WTC11 (cell line): ENCODE measurements around the gene F13B.

Source experiments
- ELF4 ChIP-seq: sonication (generic); formaldehyde crosslinking; IDR thresholded peaks from 2 replicates; pipeline ENCODE4 v1.8.1; 2022; ENCODE audit warnings: low read depth, mild to moderate bottlenecking, moderate library complexity, missing genetic modification reagents
- JUN ChIP-seq: sonication (generic); formaldehyde crosslinking; IDR thresholded peaks from 2 replicates; pipeline ENCODE4 v1.8.0; 2023; ENCODE audit warnings: mild to moderate bottlenecking, missing genetic modification reagents
- NR2C2 ChIP-seq: sonication (generic); formaldehyde crosslinking; IDR thresholded peaks from 2 replicates; pipeline ENCODE4 v1.8.0; 2022; ENCODE audit warnings: mild to moderate bottlenecking, missing genetic modification reagents
- ZNF121 ChIP-seq: sonication (generic); formaldehyde crosslinking; IDR thresholded peaks from 2 replicates; pipeline ENCODE4 v1.8.0; 2023; ENCODE audit warnings: missing genetic modification reagents
- ZNF138 ChIP-seq: sonication (generic); formaldehyde crosslinking; conservative IDR thresholded peaks from 2 replicates; pipeline ENCODE4 v1.8.1; 2022; ENCODE audit warnings: mild to moderate bottlenecking, moderate library complexity, missing genetic modification reagents
- ZNF263 ChIP-seq: sonication (generic); formaldehyde crosslinking; IDR thresholded peaks from 2 replicates; pipeline ENCODE4 v1.8.1; 2022; ENCODE audit warnings: low read depth, mild to moderate bottlenecking, moderate library complexity, missing genetic modification reagents
- TF ChIP-seq, protein P1 (sequence below): sonication (generic); formaldehyde crosslinking; IDR thresholded peaks from 2 replicates; pipeline ENCODE4 v1.8.1; 2022; ENCODE audit warnings: low read depth, missing genetic modification reagents, borderline replicate concordance
- TF ChIP-seq, protein P2 (sequence below): fragments of 200-600 bp; IDR thresholded peaks from 2 replicates; pipeline ENCODE4 v1.8.0; 2022; ENCODE audit warnings: antibody characterized with exemption
- TF ChIP-seq, protein P3 (sequence below): sonication (generic); formaldehyde crosslinking; IDR thresholded peaks from 2 replicates; pipeline ENCODE4 v1.8.1; 2023; ENCODE audit warnings: mild to moderate bottlenecking, missing genetic modification reagents, moderate library complexity
- TF ChIP-seq, protein P4 (sequence below): sonication (generic); formaldehyde crosslinking; conservative IDR thresholded peaks from 2 replicates; pipeline ENCODE4 v1.8.1; 2022; ENCODE audit warnings: mild to moderate bottlenecking, missing genetic modification reagents
- TF ChIP-seq, protein P5 (sequence below): sonication (generic); formaldehyde crosslinking; IDR thresholded peaks from 2 replicates; pipeline ENCODE4 v1.8.1; 2022; ENCODE audit warnings: missing genetic modification reagents, borderline replicate concordance
- TF ChIP-seq, protein P6 (sequence below): sonication (generic); formaldehyde crosslinking; IDR thresholded peaks from 2 replicates; pipeline ENCODE4 v1.8.0; 2022; ENCODE audit warnings: mild to moderate bottlenecking, missing genetic modification reagents
- TF ChIP-seq, protein P7 (sequence below): sonication (generic); formaldehyde crosslinking; IDR thresholded peaks from 2 replicates; pipeline ENCODE4 v1.8.1; 2023; ENCODE audit warnings: mild to moderate bottlenecking, missing genetic modification reagents
- TF ChIP-seq, protein P8 (sequence below): sonication (generic); formaldehyde crosslinking; IDR thresholded peaks from 2 replicates; pipeline ENCODE4 v1.8.0; 2023; ENCODE audit warnings: mild to moderate bottlenecking, missing genetic modification reagents

DNA sequence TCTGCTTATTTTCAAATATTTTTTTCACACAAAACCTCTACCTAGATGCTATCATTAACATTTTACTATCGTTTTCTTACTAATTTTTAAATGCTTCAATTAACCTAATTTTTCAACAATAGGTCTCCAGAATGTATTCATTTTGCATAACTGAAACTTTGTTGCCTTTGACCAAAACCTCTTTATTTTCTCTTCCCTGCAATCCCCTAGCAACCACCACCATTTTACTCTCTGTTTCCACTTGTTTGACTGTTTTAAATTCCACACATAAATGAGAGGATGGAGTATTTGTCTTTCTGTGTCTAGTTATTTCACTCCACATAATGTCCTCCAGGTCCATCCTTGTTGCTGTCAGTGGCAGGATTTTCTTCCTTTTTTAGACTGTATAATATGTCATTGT, 9.5 kb upstream of the F13B start:
- TF ChIP-seq, protein P1, sequence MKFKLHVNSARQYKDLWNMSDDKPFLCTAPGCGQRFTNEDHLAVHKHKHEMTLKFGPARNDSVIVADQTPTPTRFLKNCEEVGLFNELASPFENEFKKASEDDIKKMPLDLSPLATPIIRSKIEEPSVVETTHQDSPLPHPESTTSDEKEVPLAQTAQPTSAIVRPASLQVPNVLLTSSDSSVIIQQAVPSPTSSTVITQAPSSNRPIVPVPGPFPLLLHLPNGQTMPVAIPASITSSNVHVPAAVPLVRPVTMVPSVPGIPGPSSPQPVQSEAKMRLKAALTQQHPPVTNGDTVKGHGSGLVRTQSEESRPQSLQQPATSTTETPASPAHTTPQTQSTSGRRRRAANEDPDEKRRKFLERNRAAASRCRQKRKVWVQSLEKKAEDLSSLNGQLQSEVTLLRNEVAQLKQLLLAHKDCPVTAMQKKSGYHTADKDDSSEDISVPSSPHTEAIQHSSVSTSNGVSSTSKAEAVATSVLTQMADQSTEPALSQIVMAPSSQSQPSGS (CRISPR knock-in tag), result no peak
- TF ChIP-seq ZNF138 (CRISPR knock-in tag), result no peak
- no peak for TF ChIP-seq ZNF263
- TF ChIP-seq, protein P2, sequence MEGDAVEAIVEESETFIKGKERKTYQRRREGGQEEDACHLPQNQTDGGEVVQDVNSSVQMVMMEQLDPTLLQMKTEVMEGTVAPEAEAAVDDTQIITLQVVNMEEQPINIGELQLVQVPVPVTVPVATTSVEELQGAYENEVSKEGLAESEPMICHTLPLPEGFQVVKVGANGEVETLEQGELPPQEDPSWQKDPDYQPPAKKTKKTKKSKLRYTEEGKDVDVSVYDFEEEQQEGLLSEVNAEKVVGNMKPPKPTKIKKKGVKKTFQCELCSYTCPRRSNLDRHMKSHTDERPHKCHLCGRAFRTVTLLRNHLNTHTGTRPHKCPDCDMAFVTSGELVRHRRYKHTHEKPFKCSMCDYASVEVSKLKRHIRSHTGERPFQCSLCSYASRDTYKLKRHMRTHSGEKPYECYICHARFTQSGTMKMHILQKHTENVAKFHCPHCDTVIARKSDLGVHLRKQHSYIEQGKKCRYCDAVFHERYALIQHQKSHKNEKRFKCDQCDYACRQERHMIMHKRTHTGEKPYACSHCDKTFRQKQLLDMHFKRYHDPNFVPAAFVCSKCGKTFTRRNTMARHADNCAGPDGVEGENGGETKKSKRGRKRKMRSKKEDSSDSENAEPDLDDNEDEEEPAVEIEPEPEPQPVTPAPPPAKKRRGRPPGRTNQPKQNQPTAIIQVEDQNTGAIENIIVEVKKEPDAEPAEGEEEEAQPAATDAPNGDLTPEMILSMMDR, result no peak
- no peak for TF ChIP-seq ELF4 (CRISPR knock-in tag)
- TF ChIP-seq ZNF121 (CRISPR knock-in tag), result no peak
- TF ChIP-seq NR2C2, result no peak
- TF ChIP-seq, protein P3, sequence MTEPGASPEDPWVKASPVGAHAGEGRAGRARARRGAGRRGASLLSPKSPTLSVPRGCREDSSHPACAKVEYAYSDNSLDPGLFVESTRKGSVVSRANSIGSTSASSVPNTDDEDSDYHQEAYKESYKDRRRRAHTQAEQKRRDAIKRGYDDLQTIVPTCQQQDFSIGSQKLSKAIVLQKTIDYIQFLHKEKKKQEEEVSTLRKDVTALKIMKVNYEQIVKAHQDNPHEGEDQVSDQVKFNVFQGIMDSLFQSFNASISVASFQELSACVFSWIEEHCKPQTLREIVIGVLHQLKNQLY, result no peak
- TF ChIP-seq, protein P4, sequence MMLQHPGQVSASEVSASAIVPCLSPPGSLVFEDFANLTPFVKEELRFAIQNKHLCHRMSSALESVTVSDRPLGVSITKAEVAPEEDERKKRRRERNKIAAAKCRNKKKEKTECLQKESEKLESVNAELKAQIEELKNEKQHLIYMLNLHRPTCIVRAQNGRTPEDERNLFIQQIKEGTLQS, result no peak
- TF ChIP-seq, protein P5, sequence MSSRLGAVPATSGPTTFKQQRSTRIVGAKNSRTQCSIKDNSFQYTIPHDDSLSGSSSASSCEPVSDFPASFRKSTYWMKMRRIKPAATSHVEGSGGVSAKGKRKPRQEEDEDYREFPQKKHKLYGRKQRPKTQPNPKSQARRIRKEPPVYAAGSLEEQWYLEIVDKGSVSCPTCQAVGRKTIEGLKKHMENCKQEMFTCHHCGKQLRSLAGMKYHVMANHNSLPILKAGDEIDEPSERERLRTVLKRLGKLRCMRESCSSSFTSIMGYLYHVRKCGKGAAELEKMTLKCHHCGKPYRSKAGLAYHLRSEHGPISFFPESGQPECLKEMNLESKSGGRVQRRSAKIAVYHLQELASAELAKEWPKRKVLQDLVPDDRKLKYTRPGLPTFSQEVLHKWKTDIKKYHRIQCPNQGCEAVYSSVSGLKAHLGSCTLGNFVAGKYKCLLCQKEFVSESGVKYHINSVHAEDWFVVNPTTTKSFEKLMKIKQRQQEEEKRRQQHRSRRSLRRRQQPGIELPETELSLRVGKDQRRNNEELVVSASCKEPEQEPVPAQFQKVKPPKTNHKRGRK (CRISPR knock-in tag), result no peak
- no peak for TF ChIP-seq JUN (CRISPR knock-in tag)
- TF ChIP-seq, protein P6, sequence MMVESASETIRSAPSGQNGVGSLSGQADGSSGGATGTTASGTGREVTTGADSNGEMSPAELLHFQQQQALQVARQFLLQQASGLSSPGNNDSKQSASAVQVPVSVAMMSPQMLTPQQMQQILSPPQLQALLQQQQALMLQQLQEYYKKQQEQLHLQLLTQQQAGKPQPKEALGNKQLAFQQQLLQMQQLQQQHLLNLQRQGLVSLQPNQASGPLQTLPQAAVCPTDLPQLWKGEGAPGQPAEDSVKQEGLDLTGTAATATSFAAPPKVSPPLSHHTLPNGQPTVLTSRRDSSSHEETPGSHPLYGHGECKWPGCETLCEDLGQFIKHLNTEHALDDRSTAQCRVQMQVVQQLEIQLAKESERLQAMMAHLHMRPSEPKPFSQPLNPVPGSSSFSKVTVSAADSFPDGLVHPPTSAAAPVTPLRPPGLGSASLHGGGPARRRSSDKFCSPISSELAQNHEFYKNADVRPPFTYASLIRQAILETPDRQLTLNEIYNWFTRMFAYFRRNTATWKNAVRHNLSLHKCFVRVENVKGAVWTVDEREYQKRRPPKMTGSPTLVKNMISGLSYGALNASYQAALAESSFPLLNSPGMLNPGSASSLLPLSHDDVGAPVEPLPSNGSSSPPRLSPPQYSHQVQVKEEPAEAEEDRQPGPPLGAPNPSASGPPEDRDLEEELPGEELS (CRISPR knock-in tag), result no peak
- TF ChIP-seq, protein P7, sequence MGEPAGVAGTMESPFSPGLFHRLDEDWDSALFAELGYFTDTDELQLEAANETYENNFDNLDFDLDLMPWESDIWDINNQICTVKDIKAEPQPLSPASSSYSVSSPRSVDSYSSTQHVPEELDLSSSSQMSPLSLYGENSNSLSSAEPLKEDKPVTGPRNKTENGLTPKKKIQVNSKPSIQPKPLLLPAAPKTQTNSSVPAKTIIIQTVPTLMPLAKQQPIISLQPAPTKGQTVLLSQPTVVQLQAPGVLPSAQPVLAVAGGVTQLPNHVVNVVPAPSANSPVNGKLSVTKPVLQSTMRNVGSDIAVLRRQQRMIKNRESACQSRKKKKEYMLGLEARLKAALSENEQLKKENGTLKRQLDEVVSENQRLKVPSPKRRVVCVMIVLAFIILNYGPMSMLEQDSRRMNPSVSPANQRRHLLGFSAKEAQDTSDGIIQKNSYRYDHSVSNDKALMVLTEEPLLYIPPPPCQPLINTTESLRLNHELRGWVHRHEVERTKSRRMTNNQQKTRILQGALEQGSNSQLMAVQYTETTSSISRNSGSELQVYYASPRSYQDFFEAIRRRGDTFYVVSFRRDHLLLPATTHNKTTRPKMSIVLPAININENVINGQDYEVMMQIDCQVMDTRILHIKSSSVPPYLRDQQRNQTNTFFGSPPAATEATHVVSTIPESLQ (CRISPR knock-in tag), result no peak
- TF ChIP-seq, protein P8, sequence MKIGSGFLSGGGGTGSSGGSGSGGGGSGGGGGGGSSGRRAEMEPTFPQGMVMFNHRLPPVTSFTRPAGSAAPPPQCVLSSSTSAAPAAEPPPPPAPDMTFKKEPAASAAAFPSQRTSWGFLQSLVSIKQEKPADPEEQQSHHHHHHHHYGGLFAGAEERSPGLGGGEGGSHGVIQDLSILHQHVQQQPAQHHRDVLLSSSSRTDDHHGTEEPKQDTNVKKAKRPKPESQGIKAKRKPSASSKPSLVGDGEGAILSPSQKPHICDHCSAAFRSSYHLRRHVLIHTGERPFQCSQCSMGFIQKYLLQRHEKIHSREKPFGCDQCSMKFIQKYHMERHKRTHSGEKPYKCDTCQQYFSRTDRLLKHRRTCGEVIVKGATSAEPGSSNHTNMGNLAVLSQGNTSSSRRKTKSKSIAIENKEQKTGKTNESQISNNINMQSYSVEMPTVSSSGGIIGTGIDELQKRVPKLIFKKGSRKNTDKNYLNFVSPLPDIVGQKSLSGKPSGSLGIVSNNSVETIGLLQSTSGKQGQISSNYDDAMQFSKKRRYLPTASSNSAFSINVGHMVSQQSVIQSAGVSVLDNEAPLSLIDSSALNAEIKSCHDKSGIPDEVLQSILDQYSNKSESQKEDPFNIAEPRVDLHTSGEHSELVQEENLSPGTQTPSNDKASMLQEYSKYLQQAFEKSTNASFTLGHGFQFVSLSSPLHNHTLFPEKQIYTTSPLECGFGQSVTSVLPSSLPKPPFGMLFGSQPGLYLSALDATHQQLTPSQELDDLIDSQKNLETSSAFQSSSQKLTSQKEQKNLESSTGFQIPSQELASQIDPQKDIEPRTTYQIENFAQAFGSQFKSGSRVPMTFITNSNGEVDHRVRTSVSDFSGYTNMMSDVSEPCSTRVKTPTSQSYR (CRISPR knock-in tag), result no peak
